Hypothalamus (tissue), 51 donors: Measurements from ENCODE around the gene DEPDC7.
"Not testable (repeated sequence)": the region's sequence is repeated elsewhere in the genome, so short reads cannot be mapped to it uniquely, and the experiment has no call there.

Experiments used
- DNase-seq, 51 donors: peaks; one replicate each; lab custom pipeline; 2025; lab: John Stamatoyannopoulos, UW

The DEPDC7 gene

GRCh38 chr11:33015621-33016551 is at the start of gene DEPDC7:
DEPDC7 (plus strand) TSS chr11:33015878; CDS start chr11:33015956, 78 bp downstream.
- peak; percentile 38 to 95 (median 83) for DNase-seq

GRCh38 chr11:32968541-32968940 is 47.1 kb upstream of the DEPDC7 start:
- no peak for DNase-seq

GRCh38 chr11:32972233-32972632 is 43.4 kb upstream of the DEPDC7 start:
- DNase-seq: not testable (repeated sequence)

- DNase-seq: no peak
Observed at GRCh38 chr11:32972781-32973180, 42.9 kb upstream of the DEPDC7 start.

GRCh38 chr11:32982626-32983025 is 33.1 kb upstream of the DEPDC7 start:
- no peak for DNase-seq

GRCh38 chr11:32983506-32983905 is 32.2 kb upstream of the DEPDC7 start:
- no peak for DNase-seq

GRCh38 chr11:32985600-32985999 is 30.1 kb upstream of the DEPDC7 start:
- DNase-seq: no peak

GRCh38 chr11:32987851-32988250 is 27.8 kb upstream of the DEPDC7 start:
- no peak for DNase-seq

GRCh38 chr11:32990481-32990880 is 25.2 kb upstream of the DEPDC7 start:
- no peak for DNase-seq

- no peak for DNase-seq
Observed at GRCh38 chr11:32991427-32991826, 24.3 kb upstream of the DEPDC7 start.

- no peak for DNase-seq
Observed at GRCh38 chr11:32991898-32992297, 23.8 kb upstream of the DEPDC7 start.

- no peak for DNase-seq
Observed at GRCh38 chr11:33000181-33000580, 15.5 kb upstream of the DEPDC7 start.

GRCh38 chr11:33001281-33001680 is 14.4 kb upstream of the DEPDC7 start:
- DNase-seq: no peak

GRCh38 chr11:33001751-33002542 is 13.7 kb upstream of the DEPDC7 start:
- no peak for DNase-seq

- no peak for DNase-seq
Observed at GRCh38 chr11:33005175-33005574, 10.5 kb upstream of the DEPDC7 start.

GRCh38 chr11:33006010-33006409 is 9.7 kb upstream of the DEPDC7 start:
- DNase-seq: no peak

GRCh38 chr11:33013755-33014154 is 1.9 kb upstream of the DEPDC7 start:
- DNase-seq: no peak

- no peak for DNase-seq
Observed at GRCh38 chr11:33016654-33017053, 976 bp downstream of the DEPDC7 start.

- DNase-seq: no peak
Observed at GRCh38 chr11:33017478-33017877, 1.8 kb downstream of the DEPDC7 start.

GRCh38 chr11:33017965-33018364 is 2.3 kb downstream of the DEPDC7 start:
- no peak for DNase-seq

- DNase-seq: no peak
Observed at GRCh38 chr11:33018840-33019239, 3.2 kb downstream of the DEPDC7 start.

GRCh38 chr11:33021501-33021900 is 5.8 kb downstream of the DEPDC7 start:
- no peak for DNase-seq
